Large intestine (tissue), 12 donors: ENCODE data around the gene TINCR. TPM values are rescaled to one million over a fixed set of nuclear protein-coding genes. Genes with fewer than 3 reads are reported as not detected.
"Not testable (repeated sequence)": the region's sequence is repeated elsewhere in the genome, so short reads cannot be mapped to it uniquely, and the experiment has no call there.

Experiments used
- DNase-seq, 2 donors: peaks; one replicate each; pipeline versions ENCODE4 v3.0.0 to v3.0.0-alpha.2; 2013
- H3K27ac ChIP-seq: one replicate; pipeline ENCODE4 v1.5.1; 2013; ENCODE audit warnings: low read length
- H3K27me3 ChIP-seq: 2 replicates; pipeline ENCODE4 v1.6.1; 2013; ENCODE audit warnings: low read length; ENCODE audit not compliant: control insufficient read depth, insufficient read depth
- H3K36me3 ChIP-seq: 2 replicates; pipeline ENCODE4 v1.6.1; 2013; ENCODE audit warnings: low read length; ENCODE audit not compliant: control insufficient read depth, insufficient read depth
- H3K4me1 ChIP-seq: one replicate; pipeline ENCODE4 v1.6.1; 2013; ENCODE audit warnings: low read length; ENCODE audit not compliant: control insufficient read depth, insufficient read depth
- H3K4me3 ChIP-seq: one replicate; pipeline ENCODE4 v1.5.1; 2013; ENCODE audit warnings: low read length
- H3K9me3 ChIP-seq: one replicate; pipeline ENCODE4 v1.6.1; 2013; ENCODE audit warnings: mild to moderate bottlenecking, low read depth, low read length, moderate library complexity; ENCODE audit not compliant: control insufficient read depth
- WGBS: methylation state at CpG from one replicate; pipeline ENCODE4 v1.1.5; 2013; ENCODE audit warnings: low lambda C conversion rate; ENCODE audit not compliant: insufficient coverage; 5-methylcytosine and 5-hydroxymethylcytosine counted together
- long read RNA-seq, 11 donors: transcript quantifications; one replicate each; lab custom pipeline, GENCODE V29; 2026
- polyA plus RNA-seq: library from polyadenylated mRNA; unstranded; fragments of 120-200 nt; gene quantifications from one replicate; pipeline ENCODE4 v1.2.1, GENCODE V29; 2013

TINCR gene
- polyA plus RNA-seq: 0.58 TPM
- long read RNA-seq, donor 1: 0 reads
- long read RNA-seq, donor 2: 0 reads
- long read RNA-seq, donor 3: 0 reads
- long read RNA-seq, donor 4: 0 reads
- long read RNA-seq, donor 5, partial matches to known transcripts: 0 of 1 reads
- long read RNA-seq, donor 5, other reads (novel, unspliced or antisense): 0 of 1 reads
- long read RNA-seq, donor 6, partial matches to known transcripts: 0 of 1 reads
- long read RNA-seq, donor 6, other reads (novel, unspliced or antisense): 0 of 1 reads
- long read RNA-seq, donor 7, partial matches to known transcripts: 0 of 1 reads
- long read RNA-seq, donor 7, other reads (novel, unspliced or antisense): 0 of 1 reads
- long read RNA-seq, donor 8: 0 reads
- long read RNA-seq, donor 9: 0 reads
- long read RNA-seq, donor 10, partial matches to known transcripts: 0 of 1 reads
- long read RNA-seq, donor 10, other reads (novel, unspliced or antisense): 0 of 1 reads
- long read RNA-seq, donor 11, partial matches to known transcripts: 0 of 1 reads
- long read RNA-seq, donor 11, other reads (novel, unspliced or antisense): 0 of 1 reads

DNA sequence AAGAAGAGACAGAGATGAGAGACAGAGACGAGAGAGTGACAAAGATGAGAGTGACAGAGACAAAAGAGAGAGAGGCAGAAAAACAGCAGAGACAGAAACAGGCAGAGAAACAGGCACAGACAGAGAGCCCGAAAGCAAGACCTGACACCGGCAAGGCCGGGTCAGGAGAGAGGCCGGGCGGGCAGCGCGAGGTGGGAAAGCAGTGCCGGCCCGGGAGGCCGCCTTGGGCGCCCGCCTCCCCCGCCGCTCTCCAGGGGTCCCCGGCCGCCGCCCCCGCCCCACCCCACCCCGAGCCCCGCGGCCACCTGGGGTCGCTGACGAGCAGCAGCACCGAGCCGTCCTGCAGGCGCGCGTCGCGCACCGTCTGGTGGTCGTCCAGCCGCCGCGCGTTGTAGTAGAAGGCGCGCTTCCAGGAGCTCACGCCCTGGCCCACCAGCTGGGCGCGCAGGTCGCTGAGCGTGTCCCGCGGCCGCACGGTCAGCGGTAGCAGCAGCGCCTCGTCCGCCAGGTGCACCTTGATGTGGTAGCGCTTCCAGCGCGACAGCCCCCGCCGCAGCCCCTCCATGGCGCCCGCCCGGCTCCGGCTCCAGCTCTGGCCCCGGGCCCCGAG, at the start of gene TINCR:
Gene TINCR (minus strand): TSS at position 594 of the 610 bp plus-strand sequence.
- Histone ChIP-seq H3K9me3 (peaks cover 2% of the 10 kb centered on the region), H3K4me1 (no peaks in the 10 kb centered on the region), H3K27ac (no peak within 1 kb of the TSS), H3K4me3 (no peak within 1 kb of the TSS), H3K36me3 (no peaks in the 10 kb centered on the region), H3K27me3 (peaks cover 38% of the 10 kb centered on the region)
- WGBS: 73% methylated on average over 1 of the region's 63 CpGs
- DNase-seq: no peak

GRCh38 chr19:5617080-5617479, 49.3 kb upstream of the TINCR start:
- Histone ChIP-seq H3K27me3 (no peaks in the 10 kb centered on the region), H3K9me3 (no peaks in the 10 kb centered on the region), H3K36me3 (peaks cover 74% of the 10 kb centered on the region), H3K4me3 (no peak overlapping the region), H3K27ac (no peak overlapping the region), H3K4me1 (peaks cover 17% of the 10 kb centered on the region)
- no CpG with 5 or more reads among the region's 1 CpG for WGBS
- DNase-seq: no peak

DNA sequence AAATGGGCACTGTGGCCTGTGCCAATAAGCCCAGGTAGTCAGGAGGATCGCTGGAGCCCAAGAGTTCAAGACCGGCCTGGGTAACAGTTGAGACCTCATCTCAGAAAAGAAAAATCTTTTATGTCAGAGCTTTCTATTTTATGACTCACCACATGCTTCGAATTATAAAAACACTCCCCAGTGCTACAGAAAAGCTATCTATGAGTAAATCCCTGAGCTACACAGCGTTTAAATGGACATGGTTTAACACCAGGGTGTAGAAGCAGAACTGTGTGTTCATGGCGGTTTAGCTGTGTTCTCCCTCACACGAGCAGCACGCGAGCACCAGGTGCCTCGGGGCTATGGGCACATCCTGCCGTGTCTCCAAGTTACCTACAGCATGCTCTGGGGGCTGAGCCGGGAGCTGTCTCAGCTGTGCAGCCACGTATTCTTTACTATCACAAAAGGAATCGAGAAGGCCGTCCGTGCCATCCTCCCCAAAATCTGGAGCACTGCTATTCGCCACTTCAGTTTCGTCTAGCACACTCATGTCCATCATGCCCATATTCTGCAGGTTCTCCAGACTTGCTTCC, 48.1 kb upstream of the TINCR start:
- no peaks in the 10 kb centered on the region for H3K9me3 ChIP-seq
- H3K4me1 ChIP-seq: peaks cover 11% of the 10 kb centered on the region
- WGBS: 100% methylated on average over 3 of the region's 17 CpGs
- no peaks in the 10 kb centered on the region for H3K27me3 ChIP-seq
- H3K27ac ChIP-seq: no peak overlapping the region
- DNase-seq: no peak
- peaks cover 73% of the 10 kb centered on the region for H3K36me3 ChIP-seq
- H3K4me3 ChIP-seq: no peak overlapping the region

DNA sequence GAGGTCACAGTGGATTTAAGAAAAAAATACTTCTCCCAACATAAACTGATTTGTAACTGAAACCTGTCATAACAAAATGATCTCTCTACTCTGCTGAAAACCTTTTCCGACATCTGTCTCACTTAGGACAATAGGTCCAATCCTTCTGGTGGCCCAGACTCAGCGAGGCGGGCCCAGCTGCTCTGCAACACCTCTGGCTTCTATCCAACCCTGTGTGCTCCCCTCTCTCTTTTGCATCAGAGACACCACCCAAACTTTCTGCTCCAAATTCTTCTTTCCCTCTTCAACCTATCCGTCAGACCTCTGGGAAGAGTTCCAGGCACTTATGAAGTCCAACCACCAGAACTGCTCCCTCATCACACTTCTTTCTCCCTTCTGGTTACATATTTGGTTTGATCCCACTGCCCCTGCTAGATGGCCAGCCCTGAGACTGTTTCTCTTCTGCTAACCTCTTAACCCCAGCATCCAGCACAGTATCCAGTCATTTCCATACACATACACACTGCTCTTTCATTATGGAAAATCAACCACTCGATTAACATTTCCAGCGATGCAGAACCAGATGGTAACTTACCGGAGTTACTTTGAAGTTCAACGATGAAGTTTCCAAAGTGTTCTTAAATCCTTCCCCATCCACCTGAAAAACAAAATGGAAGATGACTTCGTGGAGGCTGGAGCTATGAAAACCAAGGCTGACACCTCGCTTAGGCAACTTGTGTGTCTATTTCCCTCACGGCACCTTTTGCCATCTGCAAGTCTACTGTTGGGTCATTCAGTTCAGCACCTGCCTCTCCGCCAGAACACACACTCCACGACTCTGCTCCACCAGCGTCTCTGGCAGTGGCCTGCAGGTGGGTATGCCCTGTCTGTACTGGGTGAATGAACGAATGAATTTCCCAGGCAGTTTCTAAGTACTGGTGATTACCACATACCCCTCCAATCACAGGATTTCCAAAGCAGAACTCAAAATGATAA, 45.4 kb upstream of the TINCR start:
- WGBS: 94% methylated on average over 3 of the region's 15 CpGs

DNA sequence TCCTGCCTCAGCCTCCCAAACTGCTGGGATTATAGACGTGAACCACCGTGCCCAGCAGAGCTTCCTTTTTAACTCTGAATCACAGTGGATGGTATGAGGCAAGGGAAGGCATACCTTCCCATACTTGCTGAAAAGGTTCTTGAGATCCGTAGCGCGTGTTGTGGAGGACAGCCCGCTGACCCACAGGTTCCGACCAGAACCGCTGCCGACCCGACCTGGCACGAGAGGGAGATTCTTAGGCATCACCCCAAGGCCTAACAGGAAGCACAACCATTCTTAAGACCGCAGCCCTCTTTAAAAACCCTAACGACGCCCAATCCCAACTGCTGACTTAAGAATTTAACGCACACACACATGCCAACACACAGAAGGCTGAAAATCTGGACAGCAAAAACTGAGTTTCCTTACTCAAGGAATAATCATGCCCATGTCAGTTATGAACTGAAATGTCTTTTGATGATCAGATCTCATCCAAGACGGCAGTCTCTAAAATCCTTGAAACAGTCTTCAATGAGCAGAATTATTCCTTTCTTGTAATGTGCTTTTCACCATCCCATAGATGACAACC, 42.2 kb upstream of the TINCR start:
- WGBS: no CpG with 5 or more reads among the region's 16 CpGs
- Histone ChIP-seq H3K4me3 (no peak overlapping the region), H3K27me3 (no peaks in the 10 kb centered on the region), H3K36me3 (peaks cover 76% of the 10 kb centered on the region), H3K27ac (no peak overlapping the region), H3K9me3 (no peaks in the 10 kb centered on the region), H3K4me1 (no peaks in the 10 kb centered on the region)
- no peak for DNase-seq

More for the DNA sequence above, 45.4 kb upstream of the TINCR start:
- Histone ChIP-seq H3K27ac (no peak overlapping the region), H3K9me3 (no peaks in the 10 kb centered on the region), H3K4me1 (no peaks in the 10 kb centered on the region), H3K4me3 (no peak overlapping the region), H3K36me3 (peaks cover 76% of the 10 kb centered on the region), H3K27me3 (no peaks in the 10 kb centered on the region)
- DNase-seq: no peak

- WGBS: no CpG with 5 or more reads among the region's 9 CpGs
- DNase-seq, H3K9me3 ChIP-seq, H3K27ac ChIP-seq, H3K27me3 ChIP-seq, H3K4me1 ChIP-seq, H3K4me3 ChIP-seq: not testable (repeated sequence)
- H3K36me3 ChIP-seq: peaks cover 74% of the 10 kb centered on the region
Observed at GRCh38 chr19:5608766-5609165, 41.0 kb upstream of the TINCR start.

GRCh38 chr19:5608291-5608690, 40.5 kb upstream of the TINCR start:
- Histone ChIP-seq H3K36me3 (peaks cover 74% of the 10 kb centered on the region), H3K27ac (no peak overlapping the region)
- WGBS: no CpG with 5 or more reads among the region's 10 CpGs

DNA sequence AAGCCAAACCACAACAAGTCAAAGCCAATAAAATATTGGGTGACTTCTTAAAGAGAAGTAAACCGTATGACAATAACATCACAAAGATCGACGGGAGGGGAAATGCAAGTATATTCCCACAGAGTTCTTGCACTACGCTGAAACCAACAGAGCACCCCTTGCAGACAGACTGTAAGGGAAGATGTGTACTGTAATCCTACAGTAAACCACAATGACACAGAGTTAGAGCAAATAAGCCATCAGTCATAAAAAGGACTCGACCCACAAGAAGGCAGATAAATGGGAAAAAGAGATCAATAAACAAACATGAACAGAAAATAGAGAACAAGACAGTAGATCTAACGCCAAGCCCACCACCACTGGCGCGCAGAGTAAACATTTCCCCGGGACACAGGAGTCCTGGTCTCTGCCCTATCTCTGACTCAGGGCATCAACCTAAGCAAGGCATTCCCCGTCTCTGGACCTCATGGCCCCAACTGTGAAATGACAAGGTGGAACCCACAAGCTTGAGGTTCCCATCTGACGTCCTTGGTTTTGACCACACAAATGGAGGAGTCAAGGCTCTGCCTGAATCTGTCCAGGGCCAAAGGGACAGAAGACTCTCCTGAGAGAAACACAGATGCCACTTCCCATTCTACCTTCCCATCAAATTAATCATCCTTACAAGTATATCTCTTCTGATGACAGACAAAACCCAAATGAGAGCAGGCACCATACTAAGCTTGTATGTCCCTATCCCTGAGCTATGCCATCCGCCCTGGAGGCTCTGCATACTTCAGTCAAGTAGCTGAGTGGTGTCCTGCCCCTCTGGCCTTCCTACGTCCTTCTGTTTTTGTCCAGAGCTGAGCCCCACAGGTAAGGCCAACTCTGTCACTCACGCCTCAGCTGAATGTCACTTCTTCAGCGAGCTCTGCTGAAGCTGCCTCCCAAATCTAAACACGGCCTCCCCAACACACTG, 39.8 kb upstream of the TINCR start:
- Histone ChIP-seq H3K27me3 (no peaks in the 10 kb centered on the region), H3K36me3 (peaks cover 73% of the 10 kb centered on the region), H3K27ac (no peak overlapping the region), H3K9me3 (no peaks in the 10 kb centered on the region), H3K4me1 (no peaks in the 10 kb centered on the region), H3K4me3 (no peak overlapping the region)
- no peak for DNase-seq
- WGBS: 100% methylated on average over 3 of the region's 16 CpGs

More at GRCh38 chr19:5608291-5608690, 40.5 kb upstream of the TINCR start:
- H3K4me3 ChIP-seq: no peak overlapping the region
- no peaks in the 10 kb centered on the region for H3K4me1 ChIP-seq
- no peaks in the 10 kb centered on the region for H3K27me3 ChIP-seq
- no peaks in the 10 kb centered on the region for H3K9me3 ChIP-seq
- DNase-seq: no peak

GRCh38 chr19:5605362-5605761, 37.6 kb upstream of the TINCR start:
- Histone ChIP-seq H3K36me3 (peaks cover 80% of the 10 kb centered on the region), H3K4me1 (no peaks in the 10 kb centered on the region), H3K27me3 (no peaks in the 10 kb centered on the region), H3K4me3 (no peak overlapping the region), H3K9me3 (no peaks in the 10 kb centered on the region), H3K27ac (no peak overlapping the region)
- DNase-seq: no peak
- WGBS: no CpG with 5 or more reads among the region's 3 CpGs
